Liver (tissue), 3 donors: Measurements from ENCODE around the gene GARIN5A.

Experiments used
- GABPA ChIP-seq, 2 donors: IDR thresholded peaks in 1 of 2; conservative IDR thresholded peaks in 1 of 2; 2 replicates each; pipeline ENCODE4 v1.6.1; 2016; ENCODE audit warnings: antibody characterized with exemption in 2 of 2, mild to moderate bottlenecking in 1 of 2, moderate library complexity in 1 of 2
- JUND ChIP-seq, 2 donors: IDR thresholded peaks; 2 replicates each; pipeline ENCODE4 v1.6.1; 2016; ENCODE audit warnings: antibody characterized with exemption in 2 of 2
- RAD21 ChIP-seq, 2 donors: IDR thresholded peaks; 2 replicates each; pipeline ENCODE4 v1.6.1; 2016; ENCODE audit warnings: antibody characterized with exemption in 2 of 2, mild to moderate bottlenecking in 2 of 2
- SP1 ChIP-seq: IDR thresholded peaks from 2 replicates; pipeline ENCODE4 v1.6.1; 2018; ENCODE audit warnings: antibody characterized with exemption, mild to moderate bottlenecking
- TF ChIP-seq, protein P1 (sequence below): fragments of 150-350 bp; IDR thresholded peaks from 2 replicates; pipeline ENCODE4 v1.5.1; 2017; ENCODE audit warnings: improper control_type of control experiment, low read depth, low read length; ENCODE audit not compliant: missing input control
- TF ChIP-seq, protein P2 (sequence below): IDR thresholded peaks from 2 replicates; pipeline ENCODE4 v1.6.1; 2016; ENCODE audit warnings: antibody characterized with exemption, mild to moderate bottlenecking
- donor health status: healthy.
- donor health status: healthy.

DNA sequence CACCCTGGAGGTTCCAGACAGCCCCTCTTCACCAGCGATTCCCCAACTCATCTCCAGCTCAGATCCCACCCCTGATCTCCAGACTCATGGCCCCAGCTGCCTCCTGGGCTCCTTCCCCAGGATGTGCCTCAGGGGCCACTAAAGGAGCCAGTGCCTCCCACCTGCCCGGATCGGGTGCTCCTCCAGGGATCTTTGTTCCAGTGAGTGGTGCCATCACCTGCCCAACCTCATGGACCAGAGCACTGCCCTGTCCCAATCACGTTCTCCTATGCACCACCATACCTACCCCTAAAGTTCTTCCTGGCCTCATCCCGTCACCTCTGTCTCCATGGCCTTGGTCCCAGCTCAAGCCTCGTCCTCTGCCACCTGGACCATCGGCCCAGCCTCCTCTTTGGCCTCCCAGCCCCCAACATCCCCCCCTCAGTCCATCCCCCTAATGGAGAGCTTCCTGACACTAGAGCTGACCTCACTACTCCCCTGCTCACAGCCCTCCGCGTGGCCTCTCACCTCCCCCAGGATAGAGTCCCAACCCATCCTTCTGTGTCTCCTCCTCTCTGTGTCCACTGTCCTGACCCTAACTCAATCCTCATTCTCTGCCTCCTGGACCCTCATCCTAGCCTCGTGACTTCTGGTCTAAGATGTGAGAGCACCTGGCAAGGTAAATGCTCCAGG is 8.8 kb upstream of the GARIN5A start:
- TF ChIP-seq SP1 = no peak
- TF ChIP-seq, protein P1, sequence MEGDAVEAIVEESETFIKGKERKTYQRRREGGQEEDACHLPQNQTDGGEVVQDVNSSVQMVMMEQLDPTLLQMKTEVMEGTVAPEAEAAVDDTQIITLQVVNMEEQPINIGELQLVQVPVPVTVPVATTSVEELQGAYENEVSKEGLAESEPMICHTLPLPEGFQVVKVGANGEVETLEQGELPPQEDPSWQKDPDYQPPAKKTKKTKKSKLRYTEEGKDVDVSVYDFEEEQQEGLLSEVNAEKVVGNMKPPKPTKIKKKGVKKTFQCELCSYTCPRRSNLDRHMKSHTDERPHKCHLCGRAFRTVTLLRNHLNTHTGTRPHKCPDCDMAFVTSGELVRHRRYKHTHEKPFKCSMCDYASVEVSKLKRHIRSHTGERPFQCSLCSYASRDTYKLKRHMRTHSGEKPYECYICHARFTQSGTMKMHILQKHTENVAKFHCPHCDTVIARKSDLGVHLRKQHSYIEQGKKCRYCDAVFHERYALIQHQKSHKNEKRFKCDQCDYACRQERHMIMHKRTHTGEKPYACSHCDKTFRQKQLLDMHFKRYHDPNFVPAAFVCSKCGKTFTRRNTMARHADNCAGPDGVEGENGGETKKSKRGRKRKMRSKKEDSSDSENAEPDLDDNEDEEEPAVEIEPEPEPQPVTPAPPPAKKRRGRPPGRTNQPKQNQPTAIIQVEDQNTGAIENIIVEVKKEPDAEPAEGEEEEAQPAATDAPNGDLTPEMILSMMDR = no peak
- TF ChIP-seq JUND (IDR thresholded peaks at IDR 0.05) = no peak
- TF ChIP-seq GABPA (IDR thresholded peaks at IDR 0.05 in 1 of 2, conservative IDR thresholded peaks at IDR 0.05 in 1 of 2) = no peak
- TF ChIP-seq, protein P2, sequence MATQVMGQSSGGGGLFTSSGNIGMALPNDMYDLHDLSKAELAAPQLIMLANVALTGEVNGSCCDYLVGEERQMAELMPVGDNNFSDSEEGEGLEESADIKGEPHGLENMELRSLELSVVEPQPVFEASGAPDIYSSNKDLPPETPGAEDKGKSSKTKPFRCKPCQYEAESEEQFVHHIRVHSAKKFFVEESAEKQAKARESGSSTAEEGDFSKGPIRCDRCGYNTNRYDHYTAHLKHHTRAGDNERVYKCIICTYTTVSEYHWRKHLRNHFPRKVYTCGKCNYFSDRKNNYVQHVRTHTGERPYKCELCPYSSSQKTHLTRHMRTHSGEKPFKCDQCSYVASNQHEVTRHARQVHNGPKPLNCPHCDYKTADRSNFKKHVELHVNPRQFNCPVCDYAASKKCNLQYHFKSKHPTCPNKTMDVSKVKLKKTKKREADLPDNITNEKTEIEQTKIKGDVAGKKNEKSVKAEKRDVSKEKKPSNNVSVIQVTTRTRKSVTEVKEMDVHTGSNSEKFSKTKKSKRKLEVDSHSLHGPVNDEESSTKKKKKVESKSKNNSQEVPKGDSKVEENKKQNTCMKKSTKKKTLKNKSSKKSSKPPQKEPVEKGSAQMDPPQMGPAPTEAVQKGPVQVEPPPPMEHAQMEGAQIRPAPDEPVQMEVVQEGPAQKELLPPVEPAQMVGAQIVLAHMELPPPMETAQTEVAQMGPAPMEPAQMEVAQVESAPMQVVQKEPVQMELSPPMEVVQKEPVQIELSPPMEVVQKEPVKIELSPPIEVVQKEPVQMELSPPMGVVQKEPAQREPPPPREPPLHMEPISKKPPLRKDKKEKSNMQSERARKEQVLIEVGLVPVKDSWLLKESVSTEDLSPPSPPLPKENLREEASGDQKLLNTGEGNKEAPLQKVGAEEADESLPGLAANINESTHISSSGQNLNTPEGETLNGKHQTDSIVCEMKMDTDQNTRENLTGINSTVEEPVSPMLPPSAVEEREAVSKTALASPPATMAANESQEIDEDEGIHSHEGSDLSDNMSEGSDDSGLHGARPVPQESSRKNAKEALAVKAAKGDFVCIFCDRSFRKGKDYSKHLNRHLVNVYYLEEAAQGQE = no peak
- TF ChIP-seq RAD21 (IDR thresholded peaks at IDR 0.05) = no peak
